Mucosa of stomach (tissue), 1 donor: ENCODE measurements around the gene APOBEC3G.

ENCODE experiments used
- H3K27me3 ChIP-seq: one replicate; pipeline ENCODE4 v1.7.0; 2013; ENCODE audit warnings: mild to moderate bottlenecking, low read length; ENCODE audit not compliant: control insufficient read depth, insufficient read depth
- H3K36me3 ChIP-seq: one replicate; pipeline ENCODE4 v1.7.0; 2013; ENCODE audit warnings: low read length; ENCODE audit not compliant: control insufficient read depth, insufficient read depth
- H3K4me1 ChIP-seq: one replicate; pipeline ENCODE4 v1.7.0; 2013; ENCODE audit warnings: mild to moderate bottlenecking, low read length; ENCODE audit not compliant: control insufficient read depth, insufficient read depth
- H3K4me3 ChIP-seq: one replicate; pipeline ENCODE4 v1.7.0; 2013; ENCODE audit warnings: low read length
- H3K9ac ChIP-seq: one replicate; pipeline ENCODE4 v1.7.0; 2013; ENCODE audit warnings: mild to moderate bottlenecking, low read length, moderate library complexity
- H3K9me3 ChIP-seq: one replicate; pipeline ENCODE4 v1.7.0; 2013; ENCODE audit warnings: mild to moderate bottlenecking, low read length, moderate library complexity; ENCODE audit not compliant: control insufficient read depth
- donor health status: Pancreatic carcinoma.

The APOBEC3G gene

GRCh38 chr22:39087881-39088684 lies 11.0 kb downstream of the APOBEC3G start:
- H3K27me3 ChIP-seq: peaks cover 11% of the 10 kb centered on the region
- no peaks in the 10 kb centered on the region for H3K9me3 ChIP-seq
- no peak overlapping the region for H3K4me3 ChIP-seq
- no peaks in the 10 kb centered on the region for H3K4me1 ChIP-seq
- no peak overlapping the region for H3K9ac ChIP-seq
- H3K36me3 ChIP-seq: no peaks in the 10 kb centered on the region

- Histone ChIP-seq H3K4me3 (no peak overlapping the region), H3K9me3 (no peaks in the 10 kb centered on the region), H3K27me3 (peaks cover 11% of the 10 kb centered on the region), H3K9ac (no peak overlapping the region), H3K4me1 (no peaks in the 10 kb centered on the region), H3K36me3 (no peaks in the 10 kb centered on the region)
These were observed 11.6 kb downstream of the APOBEC3G start for GRCh38 chr22:39088685-39089032.

- peaks cover 11% of the 10 kb centered on the region for H3K27me3 ChIP-seq
- H3K36me3 ChIP-seq: no peaks in the 10 kb centered on the region
- H3K4me1 ChIP-seq: no peaks in the 10 kb centered on the region
- H3K4me3 ChIP-seq: no peak overlapping the region
- H3K9me3 ChIP-seq: no peaks in the 10 kb centered on the region
- H3K9ac ChIP-seq: no peak overlapping the region
These were observed 12.9 kb downstream of the APOBEC3G start for GRCh38 chr22:39089928-39090327.

GRCh38 chr22:39090426-39091064 lies 13.5 kb downstream of the APOBEC3G start:
- H3K9ac ChIP-seq: no peak overlapping the region
- peaks cover 11% of the 10 kb centered on the region for H3K27me3 ChIP-seq
- no peaks in the 10 kb centered on the region for H3K4me1 ChIP-seq
- no peaks in the 10 kb centered on the region for H3K36me3 ChIP-seq
- no peaks in the 10 kb centered on the region for H3K9me3 ChIP-seq
- no peak overlapping the region for H3K4me3 ChIP-seq

- Histone ChIP-seq H3K4me1 (no peaks in the 10 kb centered on the region), H3K9ac (no peak overlapping the region), H3K9me3 (no peaks in the 10 kb centered on the region), H3K27me3 (peaks cover 11% of the 10 kb centered on the region), H3K36me3 (no peaks in the 10 kb centered on the region), H3K4me3 (no peak overlapping the region)
These were observed 14.3 kb downstream of the APOBEC3G start for GRCh38 chr22:39091126-39092081.

- H3K36me3 ChIP-seq: no peaks in the 10 kb centered on the region
- H3K4me3 ChIP-seq: no peak overlapping the region
- peaks cover 11% of the 10 kb centered on the region for H3K27me3 ChIP-seq
- H3K4me1 ChIP-seq: peaks cover 2% of the 10 kb centered on the region
- no peak overlapping the region for H3K9ac ChIP-seq
- H3K9me3 ChIP-seq: no peaks in the 10 kb centered on the region
These were observed 15.2 kb downstream of the APOBEC3G start for GRCh38 chr22:39092111-39092862.

GRCh38 chr22:39094717-39095389 lies 17.8 kb downstream of the APOBEC3G start:
- no peaks in the 10 kb centered on the region for H3K36me3 ChIP-seq
- no peak overlapping the region for H3K4me3 ChIP-seq
- peaks cover 11% of the 10 kb centered on the region for H3K27me3 ChIP-seq
- H3K9ac ChIP-seq: no peak overlapping the region
- peaks cover 5% of the 10 kb centered on the region for H3K4me1 ChIP-seq
- H3K9me3 ChIP-seq: no peaks in the 10 kb centered on the region

GRCh38 chr22:39095971-39096370 lies 18.9 kb downstream of the APOBEC3G start:
- H3K9ac ChIP-seq: no peak overlapping the region
- no peaks in the 10 kb centered on the region for H3K9me3 ChIP-seq
- H3K4me1 ChIP-seq: peaks cover 5% of the 10 kb centered on the region
- H3K36me3 ChIP-seq: no peaks in the 10 kb centered on the region
- no peak overlapping the region for H3K4me3 ChIP-seq
- peaks cover 5% of the 10 kb centered on the region for H3K27me3 ChIP-seq

- H3K4me3 ChIP-seq: no peak within 1 kb of the TSS
- H3K9ac ChIP-seq: no peak within 1 kb of the TSS
- peaks cover 5% of the 10 kb centered on the region for H3K4me1 ChIP-seq
- H3K36me3 ChIP-seq: no peaks in the 10 kb centered on the region
- H3K27me3 ChIP-seq: no peaks in the 10 kb centered on the region
- H3K9me3 ChIP-seq: no peaks in the 10 kb centered on the region
These were observed 20.3 kb downstream of the APOBEC3G start, which contains the start of gene APOBEC3H for GRCh38 chr22:39097098-39098020. Gene APOBEC3H, plus strand, starts transcription at chr22:39097244. Its CDS starts 3,035 bp downstream, at chr22:39100279.

- H3K9me3 ChIP-seq: no peaks in the 10 kb centered on the region
- H3K36me3 ChIP-seq: no peaks in the 10 kb centered on the region
- peaks cover 5% of the 10 kb centered on the region for H3K4me1 ChIP-seq
- H3K9ac ChIP-seq: no peak overlapping the region
- no peaks in the 10 kb centered on the region for H3K27me3 ChIP-seq
- H3K4me3 ChIP-seq: no peak overlapping the region
These were observed 21.0 kb downstream of the APOBEC3G start for GRCh38 chr22:39098026-39098425.
